ENCODE results near the gene OR2T1. TPM values are rescaled to one million over a fixed set of nuclear protein-coding genes. Genes with fewer than 3 reads are reported as not detected.

The OR2T1 gene
- under 1 TPM in 4 of 8 experiments, not detected in 4; 0.13 to 0.62 (median 0.34) TPM for total RNA-seq

- H3K4me3 ChIP-seq = no peak within 1 kb of the TSS
- no peak within 1 kb of the TSS for H3K27ac ChIP-seq
- ATAC-seq (replicated peaks in 6 of 8) = no peak
- in situ Hi-C loops (cut with MboI; ENCODE audit: low pct_unique_long_range_greater_than_20kb in 2 of 9, low sequenced_read_pairs in 9 of 9, unreplicated experiment in 9 of 9) = no loop called here
- WGBS, 10 experiments = 0 to 80% (median 34%) methylated on average over 1 to 3 of the region's 3 CpGs; no CpG with 5 or more reads in 2 of the 10 experiments
- H3K4me1 ChIP-seq (replicated peaks in 1 of 2) = no peaks in the 10 kb centered on the region
These were observed at the start of gene OR2T1 for GRCh38 chr1:248402748-248403147. Gene OR2T1, plus strand, starts transcription at chr1:248403048. Its CDS starts 3,100 bp downstream, at chr1:248406148.

GRCh38 chr1:248359415-248359814, 43.4 kb upstream of the OR2T1 start:
- no peak overlapping the region for H3K4me3 ChIP-seq
- 7 to 74% (median 45%) methylated on average over 1 to 3 of the region's 3 CpGs; no CpG with 5 or more reads in 3 of the 10 experiments for WGBS, 10 experiments
- in situ Hi-C loops (cut with MboI; ENCODE audit: low pct_unique_long_range_greater_than_20kb in 2 of 9, low sequenced_read_pairs in 9 of 9, unreplicated experiment in 9 of 9) = no loop called here
- no peak for ATAC-seq (replicated peaks in 6 of 8)
- H3K4me1 ChIP-seq (replicated peaks in 1 of 2) = no peaks in the 10 kb centered on the region
- no peak overlapping the region for H3K27ac ChIP-seq

GRCh38 chr1:248361121-248361715, 41.6 kb upstream of the OR2T1 start, which contains the start of gene OR2T4:
Gene OR2T4, plus strand, starts transcription at chr1:248361665. Its CDS starts 0 bp downstream, at chr1:248361665.
- in situ Hi-C loops (cut with MboI; ENCODE audit: low pct_unique_long_range_greater_than_20kb in 2 of 9, low sequenced_read_pairs in 9 of 9, unreplicated experiment in 9 of 9) = no loop called here
- ATAC-seq (replicated peaks in 6 of 8) = no peak
- H3K4me3 ChIP-seq = no peak within 1 kb of the TSS
- no peaks in the 10 kb centered on the region for H3K4me1 ChIP-seq (replicated peaks in 1 of 2)
- no peak within 1 kb of the TSS for H3K27ac ChIP-seq
- WGBS, 10 experiments = 0 to 43% (median 16%) methylated on average over 1 to 3 of the region's 3 CpGs; no CpG with 5 or more reads in 1 of the 10 experiments

GRCh38 chr1:248366609-248367008, 36.2 kb upstream of the OR2T1 start:
- ATAC-seq (replicated peaks in 6 of 8) = no peak
- Histone ChIP-seq H3K4me1 (replicated peaks in 1 of 2) (no peaks in the 10 kb centered on the region), H3K4me3 (no peak overlapping the region), H3K27ac (no peak overlapping the region)
- in situ Hi-C loops (cut with MboI; ENCODE audit: low pct_unique_long_range_greater_than_20kb in 2 of 9, low sequenced_read_pairs in 9 of 9, unreplicated experiment in 9 of 9) = no loop called here

- no peak for ATAC-seq (replicated peaks in 6 of 8)
- WGBS, 10 experiments = 0 to 52% (median 27%) methylated on average over 1 to 5 of the region's 5 CpGs; no CpG with 5 or more reads in 2 of the 10 experiments
- no peaks in the 10 kb centered on the region for H3K4me1 ChIP-seq (replicated peaks in 1 of 2)
- in situ Hi-C loops (cut with MboI; ENCODE audit: low pct_unique_long_range_greater_than_20kb in 2 of 9, low sequenced_read_pairs in 9 of 9, unreplicated experiment in 9 of 9) = no loop called here
- no peak overlapping the region for H3K4me3 ChIP-seq
- H3K27ac ChIP-seq = no peak overlapping the region
These were observed 30.5 kb upstream of the OR2T1 start for GRCh38 chr1:248372394-248372793.

- WGBS, 10 experiments = 3 to 58% (median 38%) methylated on average over 1 to 4 of the region's 4 CpGs; no CpG with 5 or more reads in 3 of the 10 experiments
- Histone ChIP-seq H3K4me3 (no peak overlapping the region), H3K27ac (no peak overlapping the region), H3K4me1 (replicated peaks in 1 of 2) (no peaks in the 10 kb centered on the region)
- no peak for ATAC-seq (replicated peaks in 6 of 8)
- in situ Hi-C loops (cut with MboI; ENCODE audit: low pct_unique_long_range_greater_than_20kb in 2 of 9, low sequenced_read_pairs in 9 of 9, unreplicated experiment in 9 of 9) = no loop called here
These were observed 29.1 kb upstream of the OR2T1 start for GRCh38 chr1:248373761-248374160.

GRCh38 chr1:248375446-248375845, 27.4 kb upstream of the OR2T1 start, which contains the start of gene OR2T6:
Gene OR2T6, plus strand, starts transcription at chr1:248375746. Its CDS starts 11,863 bp downstream, at chr1:248387609.
- Histone ChIP-seq H3K27ac (no peak within 1 kb of the TSS), H3K4me1 (replicated peaks in 1 of 2) (no peaks in the 10 kb centered on the region), H3K4me3 (no peak within 1 kb of the TSS)
- in situ Hi-C loops (cut with MboI; ENCODE audit: low pct_unique_long_range_greater_than_20kb in 2 of 9, low sequenced_read_pairs in 9 of 9, unreplicated experiment in 9 of 9) = no loop called here
- no peak for ATAC-seq (replicated peaks in 6 of 8)

- H3K4me3 ChIP-seq = no peak overlapping the region
- WGBS, 10 experiments = 0 to 44% (median 18%) methylated on average over 1 to 3 of the region's 3 CpGs; no CpG with 5 or more reads in 1 of the 10 experiments
- H3K4me1 ChIP-seq (replicated peaks in 1 of 2) = no peaks in the 10 kb centered on the region
- ATAC-seq (replicated peaks in 6 of 8) = no peak
- in situ Hi-C loops (cut with MboI; ENCODE audit: low pct_unique_long_range_greater_than_20kb in 2 of 9, low sequenced_read_pairs in 9 of 9, unreplicated experiment in 9 of 9) = no loop called here
- H3K27ac ChIP-seq = no peak overlapping the region
These were observed 25.9 kb upstream of the OR2T1 start for GRCh38 chr1:248376916-248377315.

GRCh38 chr1:248380854-248381253, 22.0 kb upstream of the OR2T1 start:
- H3K4me3 ChIP-seq = no peak overlapping the region
- in situ Hi-C loops (cut with MboI; ENCODE audit: low pct_unique_long_range_greater_than_20kb in 2 of 9, low sequenced_read_pairs in 9 of 9, unreplicated experiment in 9 of 9) = no loop called here
- 21 to 77% (median 60%) methylated on average over 3 of the region's 3 CpGs for WGBS, 10 experiments
- ATAC-seq (replicated peaks in 6 of 8) = no peak
- H3K4me1 ChIP-seq (replicated peaks in 1 of 2) = no peaks in the 10 kb centered on the region
- H3K27ac ChIP-seq = no peak overlapping the region

GRCh38 chr1:248388426-248388825, 14.4 kb upstream of the OR2T1 start:
- H3K4me3 ChIP-seq = no peak overlapping the region
- no peak for ATAC-seq (replicated peaks in 6 of 8)
- in situ Hi-C loops (cut with MboI; ENCODE audit: low pct_unique_long_range_greater_than_20kb in 2 of 9, low sequenced_read_pairs in 9 of 9, unreplicated experiment in 9 of 9) = no loop called here
- H3K27ac ChIP-seq = no peak overlapping the region
- WGBS, 10 experiments = 0 to 51% (median 8%) methylated on average over 1 to 2 of the region's 2 CpGs; no CpG with 5 or more reads in 4 of the 10 experiments
- H3K4me1 ChIP-seq (replicated peaks in 1 of 2) = no peaks in the 10 kb centered on the region

GRCh38 chr1:248393050-248393449, 9.8 kb upstream of the OR2T1 start:
- H3K27ac ChIP-seq = no peak overlapping the region
- H3K4me3 ChIP-seq = no peak overlapping the region
- in situ Hi-C loops (cut with MboI; ENCODE audit: low pct_unique_long_range_greater_than_20kb in 2 of 9, low sequenced_read_pairs in 9 of 9, unreplicated experiment in 9 of 9) = no loop called here
- 0 to 24% (median 14%) methylated on average over 1 to 2 of the region's 2 CpGs; no CpG with 5 or more reads in 1 of the 10 experiments for WGBS, 10 experiments
- H3K4me1 ChIP-seq (replicated peaks in 1 of 2) = no peaks in the 10 kb centered on the region
- ATAC-seq (replicated peaks in 6 of 8) = no peak

- H3K27ac ChIP-seq = no peak overlapping the region
- ATAC-seq (replicated peaks in 6 of 8) = no peak
- H3K4me1 ChIP-seq (replicated peaks in 1 of 2) = no peaks in the 10 kb centered on the region
- no peak overlapping the region for H3K4me3 ChIP-seq
- 40 to 100% (median 68%) methylated on average over 1 to 6 of the region's 6 CpGs for WGBS, 10 experiments
- in situ Hi-C loops (cut with MboI; ENCODE audit: low pct_unique_long_range_greater_than_20kb in 2 of 9, low sequenced_read_pairs in 9 of 9, unreplicated experiment in 9 of 9) = no loop called here
These were observed 1.2 kb downstream of the OR2T1 start for GRCh38 chr1:248404024-248404423.

- no peak for ATAC-seq (replicated peaks in 6 of 8)
- H3K4me3 ChIP-seq = no peak overlapping the region
- H3K27ac ChIP-seq = peak overlapping the region in 1 of 2 donors; percentile 28
- WGBS, 10 experiments = 0 to 43% (median 27%) methylated on average over 3 to 8 of the region's 8 CpGs; no CpG with 5 or more reads in 1 of the 10 experiments
- no peaks in the 10 kb centered on the region for H3K4me1 ChIP-seq (replicated peaks in 1 of 2)
- in situ Hi-C loops (cut with MboI; ENCODE audit: low pct_unique_long_range_greater_than_20kb in 2 of 9, low sequenced_read_pairs in 9 of 9, unreplicated experiment in 9 of 9) = no loop called here
These were observed 4.2 kb downstream of the OR2T1 start for GRCh38 chr1:248406721-248407692.
